Activated naive CD8-positive, alpha-beta T cell treated with anti-CD3 and anti-CD28 coated beads, Interleukin-2, amount 50 U/mL, for 24 hours (primary cell): ENCODE results near the gene FMO3.

ENCODE experiments used
- ATAC-seq: fragments of 150-1000 bp; cut with Tn5 transposase; one replicate; pipeline ENCODE4 v1.10.0; 2021
- DNase-seq: peaks from one replicate; pipeline ENCODE4 v3.0.0; 2021
- H3K27ac Mint-ChIP-seq: one replicate; pipeline ENCODE4 v1.8.0; 2021; ENCODE audit warnings: mild to moderate bottlenecking, mixed read lengths
- H3K27me3 Mint-ChIP-seq: one replicate; pipeline ENCODE4 v1.8.0; 2021; ENCODE audit warnings: mixed read lengths
- H3K36me3 Mint-ChIP-seq: one replicate; pipeline ENCODE4 v1.8.0; 2021; ENCODE audit warnings: low read depth, mixed read lengths
- H3K4me1 Mint-ChIP-seq: one replicate; pipeline ENCODE4 v1.8.0; 2021; ENCODE audit warnings: mixed read lengths
- H3K4me3 Mint-ChIP-seq: one replicate; pipeline ENCODE4 v1.8.0; 2021; ENCODE audit warnings: mild to moderate bottlenecking, moderate library complexity, mixed read lengths
- H3K9me3 Mint-ChIP-seq: one replicate; pipeline ENCODE4 v1.8.0; 2021; ENCODE audit warnings: mixed read lengths

The FMO3 gene

DNA sequence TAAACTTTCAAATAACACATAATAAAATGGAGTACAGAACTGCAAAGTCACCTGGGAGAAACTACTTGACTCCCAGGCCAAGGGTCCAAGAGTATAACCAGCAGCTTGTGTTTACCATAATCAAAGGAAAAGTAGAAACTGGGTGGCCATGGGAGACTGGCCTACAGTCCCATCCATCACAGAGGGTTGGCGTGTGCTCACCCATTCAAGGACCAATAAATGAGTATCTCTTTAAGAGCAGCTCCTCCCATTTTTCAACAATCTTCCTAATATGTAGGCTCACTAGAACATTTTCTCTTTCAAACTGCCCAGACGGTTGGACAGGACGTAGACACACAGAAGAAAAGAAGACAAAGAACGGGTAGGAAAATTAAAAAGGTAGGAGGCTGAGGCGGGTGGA is at the start of gene FMO3:
Gene FMO3 (plus strand): TSS at position 302 of the 400 bp plus-strand sequence. CDS start 1,754 bp downstream, outside the sequence.
- ATAC-seq, result no peak
- Mint-ChIP-seq H3K9me3 (no peaks in the 10 kb centered on the region), H3K27me3 (peaks cover 1% of the 10 kb centered on the region), H3K36me3 (no peaks in the 10 kb centered on the region), H3K4me1 (no peaks in the 10 kb centered on the region), H3K27ac (no peak within 1 kb of the TSS), H3K4me3 (no peak within 1 kb of the TSS)
- no peak for DNase-seq

DNA sequence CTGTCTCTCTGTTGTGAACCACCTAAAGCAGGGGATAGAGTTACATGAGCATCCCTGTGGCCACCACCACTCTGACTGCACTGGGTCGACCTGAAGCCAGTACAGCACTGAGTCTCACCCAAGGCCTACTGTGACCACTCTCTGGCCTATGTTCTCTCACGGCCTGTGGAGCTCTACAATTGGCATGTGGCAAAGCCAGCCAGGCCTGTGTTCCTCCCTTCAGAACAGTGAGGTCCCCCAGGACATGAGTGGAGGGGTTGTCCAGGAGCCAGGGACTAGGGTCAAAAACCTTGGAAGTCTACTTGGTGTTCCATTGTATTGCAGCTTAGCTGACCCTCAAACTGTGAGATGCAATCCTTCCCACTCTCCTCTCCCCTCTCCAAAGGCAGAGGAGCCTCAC is 42.7 kb upstream of the FMO3 start:
- no peak for ATAC-seq
- peaks cover 54% of the 10 kb centered on the region for H3K9me3 Mint-ChIP-seq
- DNase-seq, result no peak
- H3K27ac Mint-ChIP-seq, result no peak overlapping the region
- peaks cover 4% of the 10 kb centered on the region for H3K27me3 Mint-ChIP-seq
- H3K4me3 Mint-ChIP-seq, result no peak overlapping the region
- H3K4me1 Mint-ChIP-seq, result no peaks in the 10 kb centered on the region
- no peaks in the 10 kb centered on the region for H3K36me3 Mint-ChIP-seq

DNA sequence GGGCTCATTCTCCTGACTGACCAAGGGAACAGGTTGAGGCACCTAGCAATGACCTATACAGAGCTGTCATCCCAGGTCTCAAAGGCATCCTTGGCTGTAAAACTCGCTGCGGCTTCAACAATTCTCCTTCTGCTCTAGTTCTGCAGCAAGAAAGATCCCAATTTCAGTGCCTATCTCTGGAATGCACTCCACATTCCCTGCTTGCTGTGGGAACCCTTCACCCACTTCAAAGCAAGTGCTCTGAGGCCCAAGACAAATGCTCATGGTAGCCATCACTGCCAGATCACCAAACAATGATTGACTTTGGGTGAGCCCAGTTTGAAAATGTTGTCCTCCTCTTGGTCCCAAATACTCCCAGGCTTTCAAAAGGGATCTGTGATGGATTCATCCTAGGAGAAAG is 37.7 kb upstream of the FMO3 start:
- Mint-ChIP-seq H3K27ac (no peak overlapping the region), H3K4me3 (no peak overlapping the region), H3K4me1 (no peaks in the 10 kb centered on the region), H3K27me3 (peaks cover 4% of the 10 kb centered on the region), H3K36me3 (no peaks in the 10 kb centered on the region), H3K9me3 (peaks cover 16% of the 10 kb centered on the region)
- ATAC-seq (no peak), DNase-seq (no peak)

DNA sequence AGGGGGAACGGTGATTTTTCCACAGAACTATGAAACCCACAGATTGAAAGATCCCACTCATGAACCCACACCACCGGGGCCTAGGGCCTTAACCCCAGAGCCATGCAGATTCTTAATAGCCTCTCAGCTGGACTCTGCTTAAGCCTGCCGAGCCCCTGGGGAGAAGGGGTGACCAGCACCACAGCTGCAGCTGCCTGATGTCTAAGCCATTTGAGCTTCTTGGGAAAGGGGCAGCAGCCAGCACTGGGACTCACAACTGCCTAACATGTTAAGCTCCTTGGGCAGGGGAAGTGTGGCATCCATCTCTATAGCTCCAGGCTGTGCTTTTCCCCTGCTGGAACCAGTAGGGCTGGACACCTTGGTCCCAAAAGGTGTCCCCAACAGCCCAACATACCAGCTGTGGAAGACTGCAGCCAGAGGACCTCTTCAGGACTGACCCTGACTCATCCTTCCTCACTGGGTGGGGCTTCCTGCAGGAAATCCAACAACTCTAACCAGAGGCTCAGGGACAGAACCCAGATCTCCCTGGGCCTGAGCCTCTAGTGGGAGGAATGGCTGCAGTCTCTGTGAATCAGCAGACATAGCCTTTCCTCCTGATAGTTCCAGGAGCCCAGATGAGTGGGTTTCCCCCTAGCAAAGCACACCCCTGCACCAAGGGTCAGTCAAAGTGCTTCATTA is 34.6 kb upstream of the FMO3 start:
- H3K36me3 Mint-ChIP-seq, result no peaks in the 10 kb centered on the region
- ATAC-seq (no peak), DNase-seq (no peak)
- no peaks in the 10 kb centered on the region for H3K4me1 Mint-ChIP-seq
- H3K4me3 Mint-ChIP-seq, result no peak overlapping the region
- no peak overlapping the region for H3K27ac Mint-ChIP-seq
- H3K27me3 Mint-ChIP-seq, result peaks cover 2% of the 10 kb centered on the region
- H3K9me3 Mint-ChIP-seq, result peaks cover 3% of the 10 kb centered on the region

DNA sequence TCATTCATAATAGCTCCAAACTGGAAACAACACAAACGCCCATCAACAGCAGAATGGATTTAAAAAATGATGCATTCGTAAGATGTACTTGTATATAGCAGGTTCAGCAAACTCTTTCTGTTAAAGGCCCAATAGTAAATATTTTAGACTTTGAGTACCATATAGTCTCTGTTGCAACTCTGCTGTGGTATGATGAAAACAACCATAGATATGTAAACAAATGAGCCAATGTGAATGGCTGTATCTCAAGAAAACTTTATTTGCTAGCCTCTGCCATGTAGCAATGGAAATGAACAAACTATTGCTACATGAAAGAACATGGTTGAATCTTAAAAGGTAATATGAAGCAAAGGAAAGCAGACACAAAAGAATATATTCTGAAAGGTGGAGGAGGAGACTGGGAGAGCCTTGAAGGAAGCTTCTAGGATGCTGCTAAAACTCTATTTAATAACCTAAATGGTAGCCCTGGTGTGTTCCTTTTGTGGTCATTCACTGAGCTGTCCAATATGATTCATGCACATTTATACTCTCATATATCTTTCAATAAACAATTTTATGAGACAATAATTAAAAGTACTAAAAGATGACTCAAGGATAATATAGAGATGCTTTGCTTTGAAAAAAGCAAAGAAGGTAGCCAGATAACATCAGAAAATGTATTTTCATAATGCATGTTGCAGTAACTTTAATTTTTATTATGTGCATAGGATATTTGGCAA is 29.1 kb upstream of the FMO3 start:
- H3K27ac Mint-ChIP-seq, result no peak overlapping the region
- no peak for ATAC-seq
- no peak for DNase-seq
- no peak overlapping the region for H3K4me3 Mint-ChIP-seq
- H3K4me1 Mint-ChIP-seq, result no peaks in the 10 kb centered on the region
- no peaks in the 10 kb centered on the region for H3K36me3 Mint-ChIP-seq
- H3K9me3 Mint-ChIP-seq, result no peaks in the 10 kb centered on the region
- peaks cover 2% of the 10 kb centered on the region for H3K27me3 Mint-ChIP-seq

DNA sequence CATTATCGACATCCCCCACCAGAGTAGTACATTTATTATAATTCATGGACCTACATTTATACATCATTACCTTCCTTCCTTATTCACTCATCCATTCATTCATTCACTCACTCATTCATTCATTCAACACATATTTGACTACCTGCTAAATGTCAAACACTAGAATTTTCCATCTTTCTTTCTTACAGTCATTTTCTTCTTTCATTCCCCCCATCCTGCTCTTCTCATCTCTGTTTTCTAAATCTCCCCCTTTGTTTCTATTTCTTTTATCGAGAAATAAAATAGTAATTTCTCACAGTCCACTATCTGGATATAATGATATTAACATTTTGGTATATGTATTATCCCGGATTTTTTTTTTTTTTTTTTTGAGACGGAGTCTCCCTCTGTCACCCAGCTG is 27.8 kb upstream of the FMO3 start:
- peaks cover 2% of the 10 kb centered on the region for H3K27me3 Mint-ChIP-seq
- H3K4me1 Mint-ChIP-seq, result no peaks in the 10 kb centered on the region
- H3K9me3 Mint-ChIP-seq, result no peaks in the 10 kb centered on the region
- no peak overlapping the region for H3K4me3 Mint-ChIP-seq
- no peak overlapping the region for H3K27ac Mint-ChIP-seq
- no peak for DNase-seq
- no peaks in the 10 kb centered on the region for H3K36me3 Mint-ChIP-seq
- ATAC-seq, result no peak

DNA sequence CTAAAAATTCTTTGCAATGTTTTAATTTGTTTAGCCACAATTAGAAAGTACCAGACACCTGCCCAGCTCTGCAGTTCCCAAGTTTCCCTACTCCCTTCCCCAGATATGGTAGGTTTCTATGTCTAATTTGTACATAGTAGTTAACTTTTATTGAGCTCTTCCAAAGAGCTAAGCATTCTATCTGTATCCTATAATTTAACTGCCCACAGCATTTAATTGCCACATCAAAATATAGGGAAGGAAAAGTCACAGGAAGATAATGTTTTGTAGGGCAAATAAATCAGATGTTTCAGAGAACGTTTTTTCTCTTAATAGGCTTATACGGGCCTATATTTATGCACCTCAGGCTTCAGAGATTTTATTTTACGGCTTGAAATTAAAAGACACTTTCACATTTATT is 15.7 kb upstream of the FMO3 start:
- Mint-ChIP-seq H3K4me1 (no peaks in the 10 kb centered on the region), H3K27ac (no peak overlapping the region), H3K4me3 (no peak overlapping the region), H3K9me3 (no peaks in the 10 kb centered on the region), H3K36me3 (no peaks in the 10 kb centered on the region), H3K27me3 (no peaks in the 10 kb centered on the region)
- DNase-seq, result no peak
- no peak for ATAC-seq

DNA sequence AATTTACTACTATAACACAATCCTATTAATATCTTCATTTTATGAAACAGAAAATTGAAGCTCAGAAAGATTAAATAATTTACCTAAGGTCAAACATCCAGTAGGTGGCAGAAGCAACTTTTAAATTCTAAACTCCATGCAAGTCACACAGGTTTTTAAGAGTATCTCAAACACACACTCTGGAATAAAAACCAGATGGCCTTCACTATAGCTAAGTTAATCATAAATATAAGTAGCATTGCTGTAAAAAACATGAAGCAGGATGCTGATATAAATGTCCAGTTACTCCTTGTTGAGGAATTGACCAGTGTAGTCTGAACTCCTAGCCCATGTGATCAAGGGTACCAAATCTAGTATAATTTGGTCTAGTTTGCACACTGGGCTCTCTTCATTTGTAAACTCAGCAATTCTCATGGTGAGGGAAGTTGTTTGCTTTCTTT is 9.4 kb upstream of the FMO3 start:
- ATAC-seq, result no peak
- Mint-ChIP-seq H3K4me3 (no peak overlapping the region), H3K27ac (no peak overlapping the region), H3K36me3 (no peaks in the 10 kb centered on the region), H3K27me3 (no peaks in the 10 kb centered on the region), H3K9me3 (no peaks in the 10 kb centered on the region), H3K4me1 (no peaks in the 10 kb centered on the region)
- no peak for DNase-seq

DNA sequence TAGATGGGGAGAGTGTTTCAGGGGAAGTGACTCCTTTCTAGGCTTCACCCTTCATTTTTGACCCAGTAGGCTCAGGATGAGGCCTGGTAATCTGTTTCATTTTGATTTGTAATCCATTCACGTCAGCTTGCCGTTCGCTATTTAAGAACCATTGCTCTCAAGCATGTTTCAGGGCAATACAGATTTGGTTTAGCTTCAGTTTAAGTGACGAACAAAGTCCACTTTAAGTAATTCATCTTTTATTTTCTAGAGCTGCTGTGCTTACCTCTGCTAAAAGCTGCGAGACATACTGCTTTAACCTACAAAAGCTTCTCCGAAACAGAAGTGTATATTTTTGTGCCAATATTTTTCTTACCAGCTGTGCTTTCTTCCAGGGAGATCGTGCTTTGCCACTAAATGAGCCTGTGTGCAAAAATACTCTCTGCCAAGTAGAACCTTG is 8.9 kb upstream of the FMO3 start:
- Mint-ChIP-seq H3K36me3 (no peaks in the 10 kb centered on the region), H3K27me3 (no peaks in the 10 kb centered on the region), H3K4me3 (no peak overlapping the region), H3K9me3 (no peaks in the 10 kb centered on the region), H3K27ac (no peak overlapping the region), H3K4me1 (no peaks in the 10 kb centered on the region)
- ATAC-seq (no peak), DNase-seq (no peak)

DNA sequence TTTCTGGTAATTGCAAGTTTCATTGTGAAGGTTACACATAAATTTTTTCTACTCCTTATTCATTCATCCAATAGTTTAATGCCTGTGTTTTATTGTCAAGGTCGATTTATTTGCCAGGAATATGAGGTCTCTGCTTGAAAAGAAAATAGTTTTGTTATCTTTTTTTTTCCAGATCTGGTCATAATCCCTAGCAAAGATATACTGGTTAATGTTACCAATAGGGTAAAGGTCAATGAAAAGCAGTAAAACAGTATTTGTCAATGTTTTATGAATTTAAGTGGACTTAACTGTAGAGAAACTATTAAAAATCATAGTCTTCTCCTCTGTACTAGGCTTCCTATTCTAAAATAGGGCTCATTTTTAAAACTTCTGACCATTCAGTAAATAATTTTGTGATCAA is 8.1 kb upstream of the FMO3 start:
- Mint-ChIP-seq H3K36me3 (no peaks in the 10 kb centered on the region), H3K4me1 (no peaks in the 10 kb centered on the region), H3K27ac (no peak overlapping the region), H3K27me3 (peaks cover 1% of the 10 kb centered on the region), H3K9me3 (no peaks in the 10 kb centered on the region), H3K4me3 (no peak overlapping the region)
- ATAC-seq, result no peak
- no peak for DNase-seq

DNA sequence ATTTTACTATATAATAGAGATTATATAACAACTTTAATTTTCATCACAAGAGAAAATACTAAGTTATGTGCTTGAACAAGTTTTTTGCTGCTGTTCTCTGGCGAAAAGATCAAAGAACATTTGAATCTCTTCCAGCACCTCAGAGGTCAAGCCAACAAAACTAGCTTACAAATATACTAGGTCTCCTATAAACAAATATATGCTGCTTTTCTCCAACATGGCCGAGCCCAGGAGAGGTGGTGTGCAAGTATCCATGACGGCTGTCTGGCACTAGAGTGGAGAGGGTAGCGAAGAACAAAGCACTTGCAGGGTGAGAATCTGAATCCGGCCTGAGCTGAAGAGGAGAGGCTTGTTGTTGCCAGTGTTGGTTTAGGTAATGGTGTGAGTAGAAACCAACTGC is 7.5 kb upstream of the FMO3 start:
- H3K9me3 Mint-ChIP-seq, result no peaks in the 10 kb centered on the region
- no peaks in the 10 kb centered on the region for H3K36me3 Mint-ChIP-seq
- no peak for DNase-seq
- H3K27ac Mint-ChIP-seq, result no peak overlapping the region
- H3K4me1 Mint-ChIP-seq, result no peaks in the 10 kb centered on the region
- ATAC-seq, result no peak
- H3K27me3 Mint-ChIP-seq, result peaks cover 1% of the 10 kb centered on the region
- H3K4me3 Mint-ChIP-seq, result no peak overlapping the region

DNA sequence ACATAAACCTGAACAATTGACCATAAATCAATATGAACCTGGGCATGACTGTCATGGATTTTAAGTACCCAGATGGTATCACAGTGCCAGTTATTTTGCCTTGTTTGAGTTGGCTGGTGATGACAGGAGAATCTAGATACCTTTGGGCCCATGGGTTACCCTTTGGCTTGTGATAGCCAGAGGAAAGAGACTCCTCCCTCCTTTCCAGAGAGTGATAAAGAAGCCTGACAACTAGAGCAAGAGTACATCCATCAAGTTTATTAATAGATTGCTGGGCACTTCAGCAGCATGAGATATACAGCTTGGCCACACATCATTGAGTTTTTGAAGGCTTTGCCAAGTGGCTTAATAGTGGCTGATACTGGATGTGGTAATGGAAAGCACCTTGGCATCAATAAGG is 6.6 kb upstream of the FMO3 start:
- Mint-ChIP-seq H3K36me3 (no peaks in the 10 kb centered on the region), H3K27ac (no peak overlapping the region), H3K4me1 (no peaks in the 10 kb centered on the region), H3K9me3 (no peaks in the 10 kb centered on the region), H3K4me3 (no peak overlapping the region), H3K27me3 (peaks cover 1% of the 10 kb centered on the region)
- ATAC-seq, result no peak
- no peak for DNase-seq

DNA sequence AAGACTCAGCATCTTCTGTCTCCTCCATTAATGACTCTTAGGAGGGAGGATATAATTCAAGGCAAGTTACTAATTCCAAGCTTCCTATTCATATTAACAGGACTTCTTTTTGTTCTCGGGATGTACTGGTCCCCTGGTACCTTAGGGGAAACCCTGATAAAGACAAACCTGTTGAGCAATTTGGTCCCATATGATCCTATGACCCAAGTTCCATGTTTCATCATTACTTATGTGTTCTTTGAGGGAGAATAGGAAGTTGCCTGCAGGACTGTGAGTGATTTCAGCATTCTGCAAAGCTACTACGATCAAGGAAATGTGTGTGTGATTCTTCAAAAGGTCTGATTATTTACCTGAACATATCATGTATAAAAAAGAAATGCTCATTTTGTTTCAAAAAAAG is 5.8 kb upstream of the FMO3 start:
- H3K27ac Mint-ChIP-seq, result no peak overlapping the region
- no peaks in the 10 kb centered on the region for H3K36me3 Mint-ChIP-seq
- H3K9me3 Mint-ChIP-seq, result no peaks in the 10 kb centered on the region
- H3K4me3 Mint-ChIP-seq, result no peak overlapping the region
- DNase-seq (no peak), ATAC-seq (no peak)
- H3K4me1 Mint-ChIP-seq, result no peaks in the 10 kb centered on the region
- peaks cover 1% of the 10 kb centered on the region for H3K27me3 Mint-ChIP-seq

DNA sequence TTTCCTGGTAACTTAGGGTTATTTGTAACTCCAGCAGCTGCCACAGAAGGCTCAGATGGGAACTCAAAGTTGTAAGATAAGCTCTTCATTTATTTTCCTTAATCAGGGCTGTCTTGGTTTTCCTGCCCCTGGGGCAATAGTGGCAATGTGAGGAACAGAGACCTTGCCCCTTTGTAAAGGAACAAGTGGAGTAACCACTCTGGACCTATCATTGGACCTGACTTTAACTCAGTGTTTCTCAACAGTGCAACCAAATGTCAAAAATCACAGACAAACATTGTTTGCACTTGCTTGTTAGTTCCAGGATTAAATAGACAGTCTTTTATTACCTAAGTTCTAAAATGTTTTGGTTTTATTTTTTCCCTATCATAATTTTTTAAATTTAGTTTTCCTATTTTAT is 2.8 kb upstream of the FMO3 start:
- H3K4me3 Mint-ChIP-seq, result no peak overlapping the region
- H3K27ac Mint-ChIP-seq, result no peak overlapping the region
- no peaks in the 10 kb centered on the region for H3K36me3 Mint-ChIP-seq
- H3K9me3 Mint-ChIP-seq, result no peaks in the 10 kb centered on the region
- no peak for ATAC-seq
- no peaks in the 10 kb centered on the region for H3K4me1 Mint-ChIP-seq
- H3K27me3 Mint-ChIP-seq, result peaks cover 1% of the 10 kb centered on the region
- no peak for DNase-seq

DNA sequence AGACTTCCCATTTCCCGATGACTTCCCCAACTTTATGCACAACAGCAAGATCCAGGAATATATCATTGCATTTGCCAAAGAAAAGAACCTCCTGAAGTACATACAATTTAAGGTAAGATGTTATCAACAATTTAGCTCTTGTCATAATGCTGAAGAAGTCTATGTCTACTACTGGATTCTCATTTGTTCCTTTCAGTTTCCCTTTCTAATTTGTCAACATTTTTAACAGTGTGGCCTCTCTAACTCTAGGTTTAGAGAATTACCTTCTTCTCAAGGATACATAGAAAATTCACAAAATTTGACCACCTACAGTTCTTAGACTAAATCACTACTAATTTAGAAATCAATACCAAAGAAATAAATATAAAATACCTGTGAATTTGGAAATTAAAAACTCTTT is 13.2 kb downstream of the FMO3 start:
- Mint-ChIP-seq H3K4me3 (no peak overlapping the region), H3K36me3 (no peaks in the 10 kb centered on the region), H3K27ac (no peak overlapping the region), H3K4me1 (no peaks in the 10 kb centered on the region), H3K9me3 (no peaks in the 10 kb centered on the region), H3K27me3 (peaks cover 5% of the 10 kb centered on the region)
- ATAC-seq (no peak), DNase-seq (no peak)
